ENCODE data around the gene KCNG2.

KCNG2 gene

DNA sequence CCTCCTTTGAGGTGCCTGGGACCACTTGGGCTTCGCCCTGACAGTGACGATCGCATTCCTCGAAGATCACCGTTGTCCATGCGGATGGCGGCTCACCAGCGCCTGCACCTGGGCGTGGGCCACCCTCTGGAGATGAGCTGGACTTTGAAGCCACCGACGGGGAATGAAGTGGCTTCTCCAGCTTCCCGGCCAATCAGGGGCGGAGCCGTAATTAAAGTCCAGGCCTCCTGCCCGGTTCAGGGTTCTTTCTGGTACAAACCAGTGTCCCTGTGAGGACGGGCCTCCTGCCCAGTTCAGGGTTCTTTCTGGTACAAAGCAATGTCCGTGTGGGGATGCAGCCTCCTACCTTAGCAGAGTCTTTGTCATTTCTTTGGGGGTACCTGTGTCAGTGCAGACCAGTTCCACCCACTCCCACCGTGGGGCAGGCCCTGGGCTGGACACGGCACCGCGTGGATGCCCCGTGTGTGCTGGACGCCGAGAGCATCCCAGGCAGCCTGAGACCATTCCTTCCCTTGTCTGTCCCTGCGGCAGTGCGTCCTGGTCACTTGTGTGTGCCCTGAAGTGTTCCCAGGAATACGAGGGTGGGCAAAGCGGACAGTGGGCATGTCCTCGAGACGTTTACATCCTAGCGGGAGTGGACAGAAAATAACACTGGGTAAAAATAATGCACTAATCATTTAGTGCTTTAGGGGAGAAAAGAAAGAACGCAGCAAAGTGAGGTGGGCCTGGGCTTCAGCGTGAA lies 55.0 kb downstream of the KCNG2 start:
- Histone ChIP-seq H3K36me3 (ENCODE audit: control insufficient read depth, insufficient read depth, low read length) (no peaks in the 10 kb centered on the region), H3K27me3 (ENCODE audit: control insufficient read depth, insufficient read depth, low read length, poor library complexity, severe bottlenecking) (no peaks in the 10 kb centered on the region), H3K4me3 (ENCODE audit: insufficient read depth, low read depth, low read length) (no peak overlapping the region), H3K4me1 (ENCODE audit: control insufficient read depth, insufficient read depth, low read length) (no peaks in the 10 kb centered on the region), H3K9me3 (ENCODE audit: control insufficient read depth, low read length) (no peaks in the 10 kb centered on the region), H3K27ac (ENCODE audit: insufficient read depth, low read depth, low read length, poor library complexity, severe bottlenecking) (no peak overlapping the region)
- WGBS, 2 experiments: 92% methylated on average over 33 of the region's 33 CpGs

DNA sequence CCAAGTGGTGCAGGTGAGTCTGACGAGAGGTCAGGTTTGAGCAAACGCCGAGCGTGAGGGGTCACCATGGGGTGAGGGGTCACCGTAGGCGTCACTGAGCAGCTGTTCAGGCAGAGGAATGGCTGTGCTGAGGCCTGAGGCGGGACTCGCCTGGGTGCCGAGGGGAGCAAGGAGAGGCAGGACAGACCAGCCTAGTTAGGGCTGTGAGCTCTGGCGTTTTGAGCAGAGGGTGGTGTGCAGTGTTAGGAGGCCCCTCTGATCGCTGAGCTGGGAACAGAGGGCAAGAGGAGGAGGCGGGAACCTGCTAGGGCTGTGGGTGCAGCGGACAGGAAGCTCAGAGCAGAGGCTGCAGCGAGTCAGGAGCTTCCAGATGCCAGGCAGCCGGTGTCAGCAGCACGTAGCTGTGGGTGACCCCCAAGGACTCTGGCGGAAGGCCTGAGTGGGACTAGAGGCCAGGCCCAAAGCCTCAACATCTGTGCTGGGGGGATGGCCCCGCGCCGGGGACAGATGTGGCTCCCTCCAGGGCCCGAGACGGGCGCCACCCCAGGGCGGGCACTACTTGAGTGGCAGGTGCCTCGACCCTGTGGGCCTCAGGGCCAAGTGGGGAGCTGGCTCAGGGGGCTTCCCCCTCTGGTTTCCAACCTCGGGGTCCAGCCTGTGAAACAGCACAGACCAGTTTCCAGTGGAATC lies 55.7 kb downstream of the KCNG2 start:
- no peaks in the 10 kb centered on the region for H3K27me3 ChIP-seq (ENCODE audit: control insufficient read depth, insufficient read depth, low read length, poor library complexity, severe bottlenecking)
- H3K27ac ChIP-seq (ENCODE audit: insufficient read depth, low read depth, low read length, poor library complexity, severe bottlenecking): no peak overlapping the region
- WGBS, 2 experiments: 82 to 86% methylated on average over 25 to 26 of the region's 26 CpGs
- no peaks in the 10 kb centered on the region for H3K36me3 ChIP-seq (ENCODE audit: control insufficient read depth, insufficient read depth, low read length)
- no peaks in the 10 kb centered on the region for H3K4me1 ChIP-seq (ENCODE audit: control insufficient read depth, insufficient read depth, low read length)
- no peak overlapping the region for H3K4me3 ChIP-seq (ENCODE audit: insufficient read depth, low read depth, low read length)
- H3K9me3 ChIP-seq (ENCODE audit: control insufficient read depth, low read length): no peaks in the 10 kb centered on the region

DNA sequence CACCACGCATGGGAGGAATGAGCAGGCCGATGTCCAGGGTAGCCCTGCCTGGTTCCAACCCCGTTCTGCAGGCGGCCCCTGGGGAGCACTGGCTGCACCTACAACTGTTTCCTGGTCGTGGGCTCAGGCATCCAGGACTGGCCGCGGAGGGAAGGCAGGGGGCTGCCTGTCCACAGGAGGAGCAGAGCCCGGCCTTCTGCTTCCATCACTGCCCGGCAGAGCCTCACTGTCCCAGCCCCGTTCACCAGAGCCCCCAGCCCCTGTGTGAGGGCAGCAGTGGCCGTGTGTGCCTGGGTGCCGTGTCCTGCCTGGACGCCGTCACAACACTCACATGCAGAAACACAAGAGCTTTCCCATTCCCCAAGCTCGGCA lies 56.2 kb downstream of the KCNG2 start:
- H3K4me3 ChIP-seq (ENCODE audit: insufficient read depth, low read depth, low read length): no peak overlapping the region
- no peaks in the 10 kb centered on the region for H3K27me3 ChIP-seq (ENCODE audit: control insufficient read depth, insufficient read depth, low read length, poor library complexity, severe bottlenecking)
- no peaks in the 10 kb centered on the region for H3K9me3 ChIP-seq (ENCODE audit: control insufficient read depth, low read length)
- no peaks in the 10 kb centered on the region for H3K4me1 ChIP-seq (ENCODE audit: control insufficient read depth, insufficient read depth, low read length)
- 89 to 91% methylated on average over 15 of the region's 15 CpGs for WGBS, 2 experiments
- H3K36me3 ChIP-seq (ENCODE audit: control insufficient read depth, insufficient read depth, low read length): no peaks in the 10 kb centered on the region
- no peak overlapping the region for H3K27ac ChIP-seq (ENCODE audit: insufficient read depth, low read depth, low read length, poor library complexity, severe bottlenecking)

DNA sequence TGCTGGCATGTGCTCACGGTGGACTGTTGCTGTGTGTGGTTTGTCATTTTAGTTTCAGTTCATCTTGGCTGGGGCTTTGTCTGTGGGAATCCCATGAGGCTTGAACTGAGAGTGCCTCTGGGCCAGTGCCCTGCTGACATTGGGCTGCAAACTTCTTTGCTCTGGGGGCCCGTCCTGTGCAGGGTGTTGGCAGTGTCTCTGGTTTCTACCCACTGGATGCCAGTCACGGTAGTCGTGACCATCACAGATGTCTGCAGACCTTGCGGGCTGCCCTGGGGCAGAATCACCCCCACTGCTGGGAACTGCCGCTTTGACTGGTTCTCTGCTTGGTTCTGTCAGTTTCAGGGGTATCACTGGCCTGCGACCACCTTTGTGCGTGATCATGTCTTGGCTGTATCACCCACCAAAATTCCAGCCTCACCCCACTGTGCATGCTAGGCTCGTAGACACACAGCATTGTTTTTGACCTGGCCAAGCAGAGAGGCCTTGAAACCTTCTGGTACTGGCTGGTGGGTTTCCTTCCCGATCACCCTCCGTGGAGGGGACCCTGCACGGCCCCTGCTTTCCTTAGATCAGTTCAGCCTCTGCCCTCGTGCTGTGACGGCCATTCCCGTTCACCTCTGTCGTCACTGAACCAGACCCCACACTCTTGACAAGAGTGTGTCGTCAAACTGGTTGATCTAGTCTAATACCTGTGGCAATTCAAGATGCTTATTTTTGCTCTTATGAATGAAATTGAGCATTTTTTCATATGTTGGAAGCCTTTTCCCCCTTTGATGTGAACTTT lies 57.6 kb downstream of the KCNG2 start:
- no peaks in the 10 kb centered on the region for H3K4me1 ChIP-seq (ENCODE audit: control insufficient read depth, insufficient read depth, low read length)
- no peaks in the 10 kb centered on the region for H3K27me3 ChIP-seq (ENCODE audit: control insufficient read depth, insufficient read depth, low read length, poor library complexity, severe bottlenecking)
- no peaks in the 10 kb centered on the region for H3K36me3 ChIP-seq (ENCODE audit: control insufficient read depth, insufficient read depth, low read length)
- 92 to 95% methylated on average over 17 of the region's 17 CpGs for WGBS, 2 experiments
- no peak overlapping the region for H3K4me3 ChIP-seq (ENCODE audit: insufficient read depth, low read depth, low read length)
- no peaks in the 10 kb centered on the region for H3K9me3 ChIP-seq (ENCODE audit: control insufficient read depth, low read length)
- H3K27ac ChIP-seq (ENCODE audit: insufficient read depth, low read depth, low read length, poor library complexity, severe bottlenecking): no peak overlapping the region

DNA sequence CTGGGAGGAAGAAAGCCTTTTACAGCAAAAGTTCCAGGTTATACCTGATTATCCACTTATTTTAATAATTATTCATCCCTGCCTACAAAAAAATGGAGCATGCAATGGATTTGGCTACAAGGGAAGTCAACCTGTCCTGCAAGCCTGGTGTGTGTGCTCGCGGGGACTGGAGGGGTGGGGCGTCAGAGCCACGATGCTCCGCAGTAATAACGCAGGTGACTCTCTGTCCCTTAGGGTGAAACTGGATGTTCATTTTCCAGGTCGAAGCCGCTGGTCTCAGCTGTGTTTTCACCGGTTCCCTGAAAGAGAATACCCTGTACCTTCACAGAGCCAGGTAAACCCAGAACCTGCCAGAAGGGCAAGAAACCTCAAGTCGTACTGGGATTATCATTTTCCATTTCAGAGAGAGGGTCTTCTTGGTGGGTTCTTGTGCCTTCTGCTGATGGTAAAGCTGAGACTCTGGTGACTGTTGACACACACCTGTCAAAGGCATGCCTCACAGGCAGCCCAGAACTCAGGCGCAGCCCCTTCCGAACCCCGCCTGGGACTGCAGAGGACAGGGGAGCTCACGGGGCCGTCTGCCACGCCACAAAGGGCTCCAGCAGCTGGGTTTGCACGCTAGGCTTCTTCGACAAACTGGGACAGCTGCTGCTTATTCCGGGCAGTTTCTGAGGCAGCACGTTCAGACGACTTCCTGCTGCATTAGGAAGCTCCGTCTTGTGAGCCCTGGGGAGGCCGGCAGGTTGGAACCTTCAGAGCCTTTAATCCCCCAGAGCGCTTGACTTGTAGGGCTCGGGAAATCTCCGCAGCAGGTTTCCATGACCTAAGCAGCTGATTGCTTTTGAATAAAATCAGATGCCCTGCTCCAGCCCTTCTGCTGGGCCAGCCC lies 58.6 kb downstream of the KCNG2 start:
- Histone ChIP-seq H3K9me3 (ENCODE audit: control insufficient read depth, low read length) (no peaks in the 10 kb centered on the region), H3K27me3 (ENCODE audit: control insufficient read depth, insufficient read depth, low read length, poor library complexity, severe bottlenecking) (no peaks in the 10 kb centered on the region), H3K4me3 (ENCODE audit: insufficient read depth, low read depth, low read length) (no peak overlapping the region), H3K36me3 (ENCODE audit: control insufficient read depth, insufficient read depth, low read length) (no peaks in the 10 kb centered on the region), H3K27ac (ENCODE audit: insufficient read depth, low read depth, low read length, poor library complexity, severe bottlenecking) (peak overlapping the region; percentile 36), H3K4me1 (ENCODE audit: control insufficient read depth, insufficient read depth, low read length) (no peaks in the 10 kb centered on the region)
- 41% methylated on average over 26 of the region's 26 CpGs for WGBS, 2 experiments

DNA sequence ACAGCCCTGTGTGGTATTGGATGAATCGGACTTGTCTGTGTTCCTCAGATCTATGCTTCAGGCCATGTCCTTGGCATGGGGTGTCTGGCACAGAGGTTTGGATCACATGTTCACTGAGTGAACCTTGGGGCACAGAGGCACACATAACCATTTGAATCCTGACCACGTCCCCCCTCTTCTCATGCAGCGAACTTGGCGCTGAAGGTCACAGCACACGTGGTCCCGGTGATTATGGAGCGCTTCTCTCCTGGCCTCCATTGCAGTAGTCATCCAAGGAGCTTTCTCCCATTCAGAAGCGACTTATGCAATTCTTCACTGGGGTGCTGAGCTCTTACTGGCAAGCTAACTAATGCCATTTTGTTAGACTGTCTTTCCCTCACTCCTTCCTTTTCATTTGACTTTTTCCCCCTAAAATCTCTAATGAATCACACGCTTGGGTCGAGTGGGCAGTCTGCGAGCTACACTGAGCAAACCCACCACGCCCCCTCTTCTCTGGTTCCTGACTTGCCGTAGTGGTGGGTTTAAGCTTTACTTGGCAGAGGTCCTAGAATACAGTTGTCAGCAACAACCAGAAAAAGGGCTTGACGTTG lies 59.4 kb downstream of the KCNG2 start:
- no peak overlapping the region for H3K27ac ChIP-seq (ENCODE audit: insufficient read depth, low read depth, low read length, poor library complexity, severe bottlenecking)
- no peak overlapping the region for H3K4me3 ChIP-seq (ENCODE audit: insufficient read depth, low read depth, low read length)
- no peaks in the 10 kb centered on the region for H3K4me1 ChIP-seq (ENCODE audit: control insufficient read depth, insufficient read depth, low read length)

DNA sequence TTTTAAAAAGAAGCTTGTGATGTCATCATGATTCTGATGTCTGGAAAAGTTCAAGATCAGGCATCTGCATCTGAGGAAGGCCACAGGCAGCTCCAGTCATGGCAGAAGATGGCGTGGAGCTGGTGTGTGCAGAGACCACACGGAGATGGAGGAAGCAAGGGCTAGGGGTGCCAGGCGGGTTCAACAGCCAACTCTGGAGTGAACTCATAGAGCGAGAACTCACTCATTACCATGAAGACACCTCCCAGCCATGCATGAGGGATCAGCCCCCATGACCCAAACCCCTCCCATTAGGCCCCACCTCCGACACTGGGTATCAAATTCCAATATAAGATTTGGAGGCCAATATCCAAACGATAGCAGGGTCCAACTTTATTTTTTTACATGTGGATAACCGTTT lies 61.6 kb downstream of the KCNG2 start:
- WGBS, 2 experiments: 91 to 93% methylated on average over 7 of the region's 7 CpGs
- Histone ChIP-seq H3K4me1 (ENCODE audit: control insufficient read depth, insufficient read depth, low read length) (no peaks in the 10 kb centered on the region), H3K36me3 (ENCODE audit: control insufficient read depth, insufficient read depth, low read length) (no peaks in the 10 kb centered on the region), H3K4me3 (ENCODE audit: insufficient read depth, low read depth, low read length) (no peak overlapping the region), H3K9me3 (ENCODE audit: control insufficient read depth, low read length) (no peaks in the 10 kb centered on the region), H3K27me3 (ENCODE audit: control insufficient read depth, insufficient read depth, low read length, poor library complexity, severe bottlenecking) (no peaks in the 10 kb centered on the region), H3K27ac (ENCODE audit: insufficient read depth, low read depth, low read length, poor library complexity, severe bottlenecking) (no peak overlapping the region)

More for the DNA sequence above, 59.4 kb downstream of the KCNG2 start:
- Histone ChIP-seq H3K9me3 (ENCODE audit: control insufficient read depth, low read length) (no peaks in the 10 kb centered on the region), H3K27me3 (ENCODE audit: control insufficient read depth, insufficient read depth, low read length, poor library complexity, severe bottlenecking) (no peaks in the 10 kb centered on the region), H3K36me3 (ENCODE audit: control insufficient read depth, insufficient read depth, low read length) (no peaks in the 10 kb centered on the region)
- WGBS, 2 experiments: 49 to 55% methylated on average over 14 of the region's 14 CpGs

DNA sequence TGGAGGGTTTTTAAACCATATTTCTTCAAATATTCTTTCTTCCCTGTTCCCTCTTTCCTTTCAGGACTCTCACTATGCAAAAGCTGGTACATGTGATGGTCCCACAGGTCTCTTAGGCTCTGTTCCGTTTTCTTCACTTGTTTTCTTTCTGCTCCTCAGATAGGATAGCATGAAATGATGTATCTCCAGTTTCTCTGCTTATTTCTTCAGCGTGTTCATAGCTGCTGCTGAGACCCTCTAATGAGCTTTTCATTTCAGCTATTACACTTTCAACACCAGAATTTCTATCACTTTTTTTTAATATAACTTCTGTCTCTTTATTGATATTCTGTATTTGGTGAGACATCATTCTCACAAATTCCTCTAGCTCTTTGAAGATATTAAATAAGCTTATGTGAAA lies 63.9 kb downstream of the KCNG2 start:
- H3K4me3 ChIP-seq (ENCODE audit: insufficient read depth, low read depth, low read length): no peak overlapping the region
- H3K27ac ChIP-seq (ENCODE audit: insufficient read depth, low read depth, low read length, poor library complexity, severe bottlenecking): no peak overlapping the region
- no peaks in the 10 kb centered on the region for H3K27me3 ChIP-seq (ENCODE audit: control insufficient read depth, insufficient read depth, low read length, poor library complexity, severe bottlenecking)
- no peaks in the 10 kb centered on the region for H3K36me3 ChIP-seq (ENCODE audit: control insufficient read depth, insufficient read depth, low read length)
- no peaks in the 10 kb centered on the region for H3K4me1 ChIP-seq (ENCODE audit: control insufficient read depth, insufficient read depth, low read length)
- WGBS, 2 experiments: 84 to 88% methylated on average over 2 of the region's 2 CpGs
- no peaks in the 10 kb centered on the region for H3K9me3 ChIP-seq (ENCODE audit: control insufficient read depth, low read length)

DNA sequence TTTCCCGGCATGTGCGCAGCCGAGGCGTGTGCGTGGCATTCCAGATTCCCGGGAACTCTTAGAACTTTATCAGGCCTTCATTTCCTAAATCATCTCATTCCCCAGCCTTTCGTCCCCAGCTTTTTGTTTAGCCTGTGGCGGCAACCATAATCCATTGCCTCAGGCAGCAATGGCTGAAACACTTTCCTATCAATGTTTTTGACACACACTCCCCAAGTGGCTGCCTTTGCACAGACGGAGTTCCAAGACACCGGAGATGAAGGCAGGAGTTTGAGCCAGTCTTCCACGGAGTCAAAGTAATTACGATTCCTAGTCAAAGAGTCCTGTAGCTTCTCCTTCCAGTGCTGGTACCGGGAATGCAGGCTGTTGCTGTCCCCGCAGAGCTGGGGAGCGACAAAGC lies 64.8 kb downstream of the KCNG2 start:
- no peaks in the 10 kb centered on the region for H3K36me3 ChIP-seq (ENCODE audit: control insufficient read depth, insufficient read depth, low read length)
- 91 to 95% methylated on average over 15 of the region's 15 CpGs for WGBS, 2 experiments
- H3K27ac ChIP-seq (ENCODE audit: insufficient read depth, low read depth, low read length, poor library complexity, severe bottlenecking): no peak overlapping the region
- H3K4me3 ChIP-seq (ENCODE audit: insufficient read depth, low read depth, low read length): no peak overlapping the region
- no peaks in the 10 kb centered on the region for H3K27me3 ChIP-seq (ENCODE audit: control insufficient read depth, insufficient read depth, low read length, poor library complexity, severe bottlenecking)
- H3K4me1 ChIP-seq (ENCODE audit: control insufficient read depth, insufficient read depth, low read length): no peaks in the 10 kb centered on the region
- no peaks in the 10 kb centered on the region for H3K9me3 ChIP-seq (ENCODE audit: control insufficient read depth, low read length)

Measured in ectodermal cell (in vitro differentiated cells).